Testis (tissue), 2 donors: Measurements from ENCODE around the gene MAP7D2.

Source experiments
- CTCF ChIP-seq, 3 experiments: fragments of 450-650 bp in 2 of 3; fragments of 200-600 bp in 1 of 3; sonication (generic) in 1 of 3; IDR thresholded peaks; one replicate each; pipeline ENCODE4 v1.5.1; 2016 to 2019; ENCODE audit warnings: antibody characterized with exemption in 3 of 3, mild to moderate bottlenecking in 2 of 3, moderate library complexity in 1 of 3
- POLR2A ChIP-seq: fragments of 450-650 bp; IDR thresholded peaks from one replicate; pipeline ENCODE4 v1.6.1; 2017; ENCODE audit warnings: antibody characterized with exemption, mild to moderate bottlenecking, moderate library complexity

DNA sequence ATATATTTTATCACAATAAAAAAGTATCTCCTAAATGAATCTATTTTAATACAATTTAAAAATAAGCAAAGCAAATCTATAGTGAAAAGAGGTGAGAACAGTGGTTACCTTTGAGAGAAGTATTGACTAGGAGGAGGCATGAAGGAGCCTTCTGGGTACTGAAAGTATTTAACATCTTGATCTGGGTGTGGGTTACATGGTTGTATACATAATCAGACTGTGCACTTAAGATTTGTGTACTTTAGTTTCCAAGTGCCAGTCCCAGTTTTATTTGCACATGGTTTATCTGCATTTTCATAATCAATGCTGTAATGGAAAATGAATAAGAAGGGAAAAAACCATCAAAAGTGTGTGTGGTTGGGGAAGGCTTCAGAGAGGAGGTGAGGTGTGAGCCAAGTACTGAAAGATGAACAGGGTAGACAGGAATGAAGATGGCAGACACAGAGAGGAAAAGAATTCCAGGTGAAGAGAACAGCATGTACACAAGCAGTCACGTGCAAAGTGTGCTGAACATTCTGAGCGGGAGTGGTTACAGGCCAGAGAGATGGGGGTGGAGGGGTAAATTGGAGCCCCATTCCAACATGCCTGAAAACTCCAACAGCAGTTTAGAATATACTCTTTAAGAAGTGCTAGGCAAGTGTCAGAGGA, 14.6 kb downstream of the MAP7D2 start:
- TF ChIP-seq CTCF (IDR thresholded peaks at IDR 0.05) (no peak), POLR2A (no peak)
